GF-D8 (cell line): ENCODE data around the gene NOSIP.

Experiments used
- DNase-seq: peaks from one replicate; lab custom pipeline; 2025; lab: John Stamatoyannopoulos, UW

The NOSIP gene

DNA sequence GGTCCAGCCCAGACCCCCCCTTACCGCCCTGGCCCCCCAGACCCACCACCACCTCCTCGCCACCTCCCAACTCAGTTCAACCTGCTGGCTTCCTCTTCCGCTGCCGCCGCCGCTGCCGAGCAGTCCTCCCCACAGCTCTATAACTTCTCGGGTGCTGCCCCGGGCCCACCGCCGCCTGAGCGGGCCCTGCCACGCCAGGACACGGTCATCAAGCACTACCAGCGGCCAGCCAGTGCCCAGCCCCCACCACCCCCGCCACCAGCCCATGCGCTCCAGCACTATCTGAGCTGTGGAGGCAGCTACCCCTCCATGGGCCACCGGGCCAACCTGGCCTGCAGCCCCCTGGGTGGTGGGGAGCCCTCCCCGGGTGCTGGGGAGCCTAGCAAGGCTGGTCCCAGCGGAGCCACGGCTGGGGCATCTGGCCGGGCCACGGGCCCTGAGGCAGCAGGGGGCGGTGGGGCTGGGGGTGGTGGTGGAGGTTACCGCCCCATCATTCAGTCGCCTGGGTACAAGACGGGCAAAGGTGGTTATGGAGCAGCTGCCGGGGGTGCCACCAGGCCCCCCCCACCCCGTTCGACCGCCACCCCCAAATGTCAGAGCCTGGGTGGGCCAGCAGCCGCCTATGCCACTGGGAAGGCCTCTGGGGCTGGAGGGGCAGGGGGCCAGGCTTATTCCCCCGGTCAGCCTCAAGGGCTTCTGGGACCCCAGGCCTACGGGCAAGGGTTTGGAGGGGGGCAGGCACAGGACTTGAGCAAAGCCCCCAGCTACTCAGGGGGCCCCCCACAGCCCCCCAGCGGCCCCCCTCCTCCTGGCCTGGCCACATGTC is 14.8 kb upstream of the NOSIP start:
- no peak for DNase-seq

DNA sequence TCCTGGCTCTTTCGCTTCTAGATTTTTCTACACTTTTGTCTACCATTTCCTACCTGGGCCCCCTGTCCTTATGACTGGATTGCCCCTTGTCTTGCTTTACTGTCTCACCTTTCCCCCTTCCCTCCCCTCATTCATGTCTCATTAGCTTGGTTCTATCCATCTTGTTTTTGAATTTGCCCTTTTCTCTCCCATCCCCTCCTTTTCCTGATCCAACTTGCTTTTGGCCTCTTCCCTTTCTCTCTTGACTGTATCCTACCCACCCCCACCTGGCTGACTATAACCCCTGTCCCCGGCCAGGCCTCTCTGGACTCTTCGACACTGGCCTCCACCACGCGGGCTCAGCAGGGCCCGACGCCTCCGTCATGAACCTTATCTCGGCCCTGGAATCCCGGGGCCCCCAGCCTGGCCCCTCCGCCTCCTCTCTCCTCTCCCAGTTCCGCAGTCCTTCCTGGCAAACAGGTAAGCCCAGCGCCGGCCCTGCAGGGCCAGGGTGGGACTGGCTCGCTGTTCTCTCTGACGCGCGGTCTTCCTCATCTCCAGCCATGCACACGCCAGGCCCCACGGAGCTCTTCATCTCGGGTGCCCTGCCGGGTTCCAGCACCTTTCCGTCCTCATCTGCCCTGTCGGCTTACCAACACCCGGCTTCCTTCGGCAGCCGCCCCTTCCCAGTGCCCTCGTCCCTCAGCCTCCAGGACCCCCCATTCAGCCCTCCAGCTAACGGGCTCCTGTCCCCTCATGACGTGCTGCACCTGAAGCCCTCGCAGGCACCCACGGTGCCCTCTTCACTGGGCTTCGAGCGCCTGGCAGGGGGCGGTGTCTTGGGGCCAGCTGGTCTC is 14.0 kb upstream of the NOSIP start:
- no peak for DNase-seq

DNA sequence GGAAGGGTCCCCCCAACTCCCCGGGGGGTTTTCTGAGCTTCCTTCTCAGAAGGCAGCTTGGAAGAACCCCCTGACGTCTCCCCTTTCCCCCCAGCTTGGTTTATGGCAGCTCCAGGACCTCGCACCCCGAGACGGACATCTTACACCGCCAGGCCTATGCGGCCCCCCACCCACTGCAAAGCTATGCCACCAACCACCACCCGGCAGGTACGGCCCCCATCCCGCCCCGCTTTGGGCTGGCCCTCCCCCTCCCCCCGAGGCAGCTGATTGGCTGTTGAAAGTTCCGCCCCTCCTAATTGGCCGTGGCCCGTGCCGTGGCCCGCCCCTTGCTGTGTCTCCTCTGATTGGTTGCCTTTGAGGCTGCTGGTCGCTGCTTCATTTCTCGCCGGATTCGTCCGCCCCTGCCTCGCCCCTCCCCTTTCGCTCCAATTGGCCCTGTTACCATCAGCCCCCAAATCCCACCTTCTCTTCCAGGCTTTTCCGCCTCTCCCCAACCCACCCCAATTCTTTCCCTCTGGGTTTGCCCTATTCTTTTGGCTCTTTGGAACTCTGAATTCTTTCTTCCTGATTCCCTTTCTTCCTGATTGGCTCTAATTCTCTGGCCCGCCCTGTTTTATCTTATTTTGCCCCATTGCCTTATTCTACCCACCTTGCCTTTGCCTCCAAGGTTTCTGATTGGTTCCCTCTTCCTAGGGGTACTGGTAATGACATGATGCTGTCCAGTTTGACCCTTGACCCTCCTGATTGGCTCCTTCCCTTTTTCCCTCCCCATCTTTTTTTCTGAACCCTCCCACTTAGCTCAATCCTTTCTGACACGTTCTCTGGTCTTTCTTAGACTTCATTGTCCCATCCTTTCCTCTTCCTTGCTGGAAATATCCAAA is 13.1 kb upstream of the NOSIP start:
- no peak for DNase-seq

DNA sequence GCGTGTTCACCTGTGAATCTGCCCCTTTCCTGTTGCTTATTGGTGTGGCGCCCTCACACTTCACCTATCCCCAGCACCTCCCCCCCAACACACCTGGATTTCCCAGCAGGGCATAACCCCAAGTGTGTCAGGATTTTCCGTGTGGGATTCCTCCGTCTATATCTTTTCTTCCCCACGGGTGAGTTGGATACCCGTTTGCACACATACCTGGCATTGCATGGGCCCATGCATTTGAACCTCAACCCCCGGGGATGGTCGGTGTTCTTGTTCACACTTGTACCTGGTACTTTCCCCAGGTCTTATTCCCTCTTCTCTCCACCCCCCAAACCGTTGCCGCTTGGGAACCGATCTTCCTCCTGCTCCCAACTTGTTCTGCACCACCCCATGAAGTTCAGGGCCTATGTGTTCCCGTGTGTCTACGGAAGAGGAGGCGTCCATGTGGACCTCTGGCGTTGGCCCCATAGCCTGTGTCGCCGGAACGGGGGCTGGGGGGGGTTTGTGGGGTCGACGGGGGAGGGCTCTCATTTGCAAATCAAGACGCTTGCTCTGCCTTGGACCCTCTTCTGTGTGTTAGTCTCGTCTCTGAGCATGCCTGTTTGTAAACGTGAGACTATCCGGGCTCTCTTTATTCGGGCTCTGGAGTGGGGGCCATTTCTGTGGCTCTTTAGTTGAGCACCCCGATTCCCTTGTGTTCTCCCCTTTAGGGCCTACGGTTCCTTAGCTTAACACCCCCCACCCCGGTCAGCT is 12.3 kb upstream of the NOSIP start:
- no peak for DNase-seq

DNA sequence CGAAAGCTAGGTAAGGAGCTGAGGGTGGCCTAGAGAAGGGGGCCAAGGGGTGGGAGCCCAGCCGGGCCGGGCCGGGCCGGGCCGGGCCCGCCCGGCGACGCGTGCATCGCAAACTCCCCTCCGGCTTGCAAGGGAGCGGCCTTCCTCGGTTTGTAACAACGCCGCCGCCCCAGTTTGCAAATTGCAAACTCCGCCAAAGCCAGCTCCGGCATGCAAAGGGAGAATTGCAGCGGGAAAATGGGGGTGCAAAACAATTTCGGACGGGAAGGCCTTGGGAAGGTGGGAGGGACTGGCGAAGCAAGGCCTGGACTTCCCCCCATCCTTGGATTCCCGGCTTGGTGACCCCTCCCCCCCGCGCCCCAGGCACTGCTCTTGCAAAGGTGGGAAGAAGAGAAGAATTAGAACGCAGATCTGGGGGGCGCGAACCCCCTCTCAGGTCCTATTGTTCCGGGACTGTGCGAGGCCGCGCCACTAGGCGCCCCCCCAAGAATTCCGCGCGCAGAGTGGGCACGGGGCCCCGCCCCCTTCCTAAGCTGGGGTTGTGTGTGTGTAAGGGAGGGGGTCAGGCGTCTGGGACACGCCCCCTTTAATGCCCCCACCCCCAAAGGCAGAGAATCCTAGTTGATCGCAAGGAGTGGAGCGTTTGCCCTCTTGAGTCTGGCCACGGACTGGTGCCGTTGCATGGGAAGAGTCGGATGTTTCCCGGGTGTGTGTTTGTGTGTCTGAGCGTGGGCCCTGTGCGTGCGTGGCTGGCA is 11.6 kb upstream of the NOSIP start:
- no peak for DNase-seq

DNA sequence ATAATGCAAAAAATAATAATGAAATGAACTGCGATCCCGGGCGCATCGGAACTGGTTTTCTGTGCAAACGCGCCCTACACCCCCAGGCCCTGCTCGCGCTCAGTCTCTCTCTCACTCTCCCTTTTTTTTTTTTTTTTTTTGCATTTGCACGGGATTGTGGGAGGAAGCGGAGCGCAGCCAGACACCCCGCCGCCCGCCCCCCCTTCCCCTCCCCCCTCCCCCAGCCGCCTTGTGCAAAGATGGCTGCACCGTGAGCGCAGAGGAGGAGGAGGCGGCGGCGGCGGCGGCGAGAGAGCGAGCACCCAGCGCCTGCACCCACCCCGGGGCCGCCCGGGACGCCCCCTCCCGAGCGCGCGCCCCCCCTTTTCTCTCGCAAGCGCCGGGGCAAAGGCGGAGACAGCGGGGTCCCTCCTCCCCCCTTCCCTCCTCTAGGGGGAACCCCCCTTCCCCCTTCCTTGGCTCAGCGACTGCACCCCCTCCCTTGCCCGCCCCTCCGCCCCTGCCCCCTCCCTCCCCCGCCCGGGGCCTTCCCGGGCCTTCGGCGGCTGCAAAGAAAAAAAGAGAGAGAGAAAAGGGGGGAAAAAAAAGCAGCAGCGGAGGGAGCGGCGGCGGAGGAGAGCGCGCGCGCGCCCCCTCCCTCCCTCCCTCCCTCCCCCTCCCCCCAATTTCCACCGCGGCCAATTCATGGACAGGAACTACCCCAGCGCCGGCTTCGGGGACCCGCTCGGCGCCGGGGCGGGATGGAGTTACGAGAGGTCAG is 10.8 kb upstream of the NOSIP start, which contains the start of gene PRR12:
PRR12 (plus strand) TSS at position 212 of the 760 bp plus-strand sequence; CDS start at position 685, 473 bp downstream.
- DNase-seq: peak; percentile 69

DNA sequence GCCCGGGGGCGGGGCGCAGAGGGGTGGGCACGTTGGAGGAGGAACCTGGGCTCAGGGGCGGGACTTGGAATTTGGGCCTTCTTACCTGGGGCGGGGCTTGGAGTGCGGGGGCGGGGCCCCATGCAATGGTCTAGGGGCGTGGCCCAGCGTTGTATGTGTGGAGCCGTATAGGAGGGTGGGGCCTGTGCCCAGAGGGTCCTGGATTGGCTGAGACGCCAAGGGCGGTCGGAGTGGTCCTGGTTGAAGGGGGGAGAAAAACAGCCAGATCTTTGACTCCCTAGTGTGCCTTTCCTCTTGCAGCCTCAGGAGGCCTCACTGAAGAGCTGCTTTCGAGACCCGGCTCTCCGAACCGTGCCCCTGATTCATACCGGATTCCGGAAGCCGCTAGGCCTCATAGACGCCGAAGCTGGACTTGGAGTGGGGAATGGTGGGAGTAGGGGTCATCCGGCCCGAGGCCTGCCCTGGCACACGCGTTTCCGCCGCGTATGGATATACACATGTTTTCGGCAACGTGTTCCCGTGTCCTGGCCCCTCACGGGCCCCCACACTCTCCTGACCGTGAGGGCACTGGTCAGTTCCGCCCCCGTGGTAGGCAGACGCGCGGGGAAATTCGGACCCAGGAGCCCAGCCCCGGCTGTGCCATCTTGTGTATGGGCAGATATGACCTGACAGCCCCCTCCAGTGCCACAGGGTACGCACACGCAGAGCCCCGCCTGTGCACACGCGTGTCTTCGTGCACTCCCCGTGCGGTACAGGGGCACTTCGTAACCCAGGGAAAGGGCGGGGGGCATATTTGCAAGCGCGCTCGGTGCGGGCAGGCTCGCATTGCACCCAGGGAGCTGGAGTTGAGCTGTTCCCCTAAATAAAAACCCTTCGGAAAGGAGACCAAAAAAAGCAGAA is 10.0 kb upstream of the NOSIP start:
- DNase-seq: peak; percentile 95

DNA sequence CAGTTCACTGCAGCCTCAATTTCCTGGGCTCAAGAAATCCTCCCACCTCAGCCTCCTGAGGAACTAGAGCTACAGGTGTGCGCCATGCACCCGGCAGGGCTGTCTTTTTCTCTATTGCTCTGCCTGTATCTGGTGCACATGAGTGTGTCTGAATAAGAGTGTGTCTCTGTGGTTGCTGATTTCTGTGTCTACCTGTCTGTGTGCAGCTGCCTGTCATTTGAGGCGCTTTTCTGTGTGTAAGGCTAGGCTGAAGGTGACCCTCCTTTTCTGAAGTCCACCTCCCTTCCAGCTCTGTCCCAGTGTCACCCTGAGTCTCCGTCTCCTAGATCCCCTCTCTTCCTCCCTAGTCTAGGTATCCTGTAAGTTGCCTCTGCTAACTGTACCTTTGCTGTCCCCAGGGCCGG is 9.1 kb upstream of the NOSIP start:
- no peak for DNase-seq

DNA sequence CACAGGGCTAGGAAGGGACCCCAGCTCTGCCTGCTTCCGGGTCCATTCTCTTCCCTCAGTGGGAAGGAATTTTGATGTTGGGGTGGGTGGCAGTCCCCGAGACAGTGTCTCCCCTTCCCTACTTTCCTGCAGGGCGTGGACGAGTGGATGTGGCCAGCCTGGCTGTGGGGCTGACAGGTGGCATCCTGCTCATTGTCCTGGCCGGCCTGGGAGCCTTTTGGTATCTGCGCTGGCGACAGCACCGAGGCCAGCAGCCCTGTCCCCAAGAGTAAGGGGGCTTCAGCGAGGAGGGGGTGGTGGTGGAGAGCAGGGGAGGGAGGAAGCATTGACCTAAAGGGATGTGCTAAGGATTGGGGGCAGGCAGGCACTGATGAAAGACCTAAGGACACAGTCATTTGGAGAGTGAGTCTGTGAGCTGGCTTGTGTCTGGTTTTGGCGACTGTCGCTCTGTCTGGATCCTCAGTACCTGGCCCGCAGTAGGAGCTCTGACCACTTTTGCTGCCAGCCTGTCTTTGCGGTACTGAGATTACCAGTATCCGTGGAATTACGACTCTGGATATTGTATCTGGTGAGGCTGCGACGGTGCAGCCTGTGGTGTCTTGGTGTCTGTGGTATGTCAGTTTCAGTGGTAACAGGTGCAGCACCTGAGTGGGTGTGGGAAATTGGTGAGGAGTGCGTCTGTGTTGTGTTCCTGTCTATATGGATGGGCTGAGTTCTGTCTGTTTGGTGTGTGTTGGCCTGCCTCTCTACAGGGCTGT is 8.2 kb upstream of the NOSIP start:
- DNase-seq: no peak

DNA sequence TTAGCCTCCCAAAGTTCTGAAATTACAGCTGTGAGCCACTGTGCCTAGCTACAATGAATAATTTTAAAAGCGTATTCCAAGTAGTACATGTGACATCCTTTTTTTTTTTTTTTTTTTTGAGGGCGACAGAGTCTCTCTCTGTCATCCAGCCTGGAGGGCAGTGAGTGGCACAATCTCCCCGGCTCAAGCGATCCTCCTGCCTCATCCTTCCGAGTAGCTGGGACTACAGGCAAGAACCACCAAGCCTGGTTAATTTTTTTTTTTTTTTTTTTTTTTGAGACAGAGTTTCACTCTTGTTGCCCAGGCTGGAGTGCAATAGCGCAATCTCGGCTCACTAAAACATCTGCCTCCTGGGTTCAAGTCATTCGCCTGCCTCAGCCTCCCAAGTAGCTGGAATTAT is 6.9 kb upstream of the NOSIP start:
- no peak for DNase-seq

DNA sequence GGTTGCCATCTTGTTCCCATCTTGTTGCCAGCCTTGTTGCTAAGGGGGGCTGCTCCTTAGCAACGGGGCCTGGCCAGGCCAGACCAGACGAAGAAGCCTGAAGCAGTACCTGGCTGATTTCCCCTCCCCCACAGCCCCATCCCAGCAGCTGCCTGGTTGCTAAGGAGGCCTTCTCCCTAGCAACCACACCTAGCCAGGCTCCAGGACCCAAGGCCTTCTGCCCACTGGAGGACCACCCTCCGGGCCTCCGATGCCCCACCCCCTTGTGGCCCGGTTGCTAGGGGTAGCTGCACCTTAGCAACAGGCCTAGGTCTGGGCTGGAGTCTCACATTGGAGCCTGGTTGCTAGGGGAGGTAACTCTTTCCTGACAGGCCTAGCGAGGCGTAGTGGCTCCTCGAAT is 4.7 kb upstream of the NOSIP start:
- DNase-seq: no peak

DNA sequence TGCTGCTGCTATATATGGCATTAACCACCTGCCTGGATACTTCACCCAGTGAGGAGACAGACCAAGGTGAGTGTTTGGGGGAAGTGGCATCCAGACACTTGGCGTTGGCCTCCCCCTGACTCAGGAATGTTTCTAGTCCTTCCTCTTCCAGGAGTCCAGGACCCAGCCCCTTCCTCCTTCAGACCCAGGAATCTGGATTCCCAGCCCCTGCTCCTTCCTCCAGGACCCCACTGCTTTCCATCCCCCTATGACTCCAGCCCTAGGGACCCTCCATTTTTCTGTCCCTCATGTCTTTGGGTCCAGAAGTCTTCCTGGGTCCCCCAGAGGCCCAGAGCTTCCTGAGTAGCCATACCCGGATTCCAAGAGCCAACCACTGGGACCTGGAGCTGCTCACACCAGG is 2.9 kb upstream of the NOSIP start:
- DNase-seq: no peak

DNA sequence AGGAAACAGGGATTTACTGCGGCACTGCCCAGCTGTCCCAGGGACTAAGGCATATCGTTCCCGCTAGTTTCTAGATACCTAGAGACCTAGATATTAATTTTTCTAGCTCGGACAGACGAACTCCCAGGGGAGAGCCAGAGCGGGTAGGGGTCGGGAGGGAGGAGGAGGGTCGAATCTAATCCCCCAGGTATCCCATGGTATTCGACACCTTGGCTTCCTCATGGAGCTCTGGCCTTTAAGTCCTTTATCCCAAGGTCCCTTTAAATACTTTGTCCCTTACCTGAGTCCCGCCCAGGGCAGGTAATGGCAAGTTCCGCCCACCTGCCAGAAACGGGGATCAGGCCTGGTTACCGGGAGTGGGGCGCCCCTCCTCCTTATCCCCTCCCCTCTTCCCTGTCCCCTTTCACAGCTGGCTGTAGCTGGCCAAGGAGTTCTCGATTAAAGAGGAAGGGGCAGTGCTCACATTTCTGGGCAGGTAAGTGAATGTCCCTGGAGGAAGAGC is 702 bp upstream of the NOSIP start, which contains the start of gene PRRG2:
PRRG2 (plus strand) TSS at position 310 of the 502 bp plus-strand sequence. CDS start 1,904 bp downstream, outside the sequence.
- no peak for DNase-seq

DNA sequence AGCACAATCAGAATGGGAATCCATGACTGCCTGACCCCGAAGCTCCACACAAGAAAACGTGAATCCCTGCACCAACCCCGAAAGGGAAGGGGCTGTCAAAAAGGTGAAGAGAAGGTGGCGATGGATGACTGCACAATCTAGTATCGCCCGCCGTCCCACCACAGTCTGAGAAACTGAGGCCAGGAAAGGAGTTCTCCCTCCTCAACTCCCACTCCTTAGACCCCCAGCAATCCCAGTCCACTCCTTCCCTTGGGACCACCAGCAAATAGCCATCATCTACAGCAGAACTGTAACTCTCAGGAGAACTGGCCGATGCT is 451 bp downstream of the NOSIP start:
- no peak for DNase-seq

DNA sequence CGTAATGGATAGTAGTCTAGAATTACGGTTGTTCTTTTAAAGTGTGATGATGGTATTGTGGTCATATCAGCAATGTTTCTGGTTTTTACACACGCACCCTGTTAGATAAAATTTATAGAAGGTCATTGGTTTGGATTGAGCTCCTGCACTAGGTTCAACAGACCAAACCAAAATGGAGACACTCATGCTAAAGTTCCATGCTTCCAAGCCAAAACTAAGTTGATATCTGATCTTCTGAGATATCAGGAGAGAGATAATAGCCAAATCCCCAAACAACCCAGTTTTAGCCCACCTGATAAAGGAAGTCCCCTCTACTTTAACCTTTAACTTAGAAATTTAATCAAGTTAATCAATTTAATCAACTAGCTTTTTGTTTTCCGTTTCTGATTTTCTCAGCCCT is 1.2 kb downstream of the NOSIP start:
- DNase-seq: no peak

DNA sequence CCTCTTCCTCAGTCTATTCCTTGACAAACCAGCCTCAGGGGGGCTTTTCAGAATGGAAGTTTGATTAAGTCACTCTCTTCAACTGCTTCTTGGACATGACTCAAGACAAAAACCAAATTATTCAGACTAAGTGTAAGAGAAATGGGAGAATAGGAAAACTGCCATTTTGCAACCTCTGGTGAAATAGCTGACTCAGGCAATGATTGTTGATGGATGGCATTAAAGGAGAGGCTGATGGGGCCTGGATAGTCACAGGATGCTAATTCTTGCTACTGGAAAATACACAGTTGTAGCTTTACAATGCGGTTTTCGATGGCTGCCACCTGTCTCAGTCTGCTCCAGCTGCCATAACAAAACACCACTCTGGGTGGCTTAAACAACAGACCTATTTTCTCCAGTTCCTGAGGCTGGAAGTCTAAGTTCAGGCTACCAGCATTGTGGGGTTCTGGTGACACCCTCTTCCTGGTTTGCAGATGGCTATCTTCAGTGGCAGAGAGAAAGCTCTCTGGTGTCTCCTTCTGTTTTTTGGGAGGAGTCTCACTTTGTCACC is 6.1 kb downstream of the NOSIP start:
- no peak for DNase-seq

DNA sequence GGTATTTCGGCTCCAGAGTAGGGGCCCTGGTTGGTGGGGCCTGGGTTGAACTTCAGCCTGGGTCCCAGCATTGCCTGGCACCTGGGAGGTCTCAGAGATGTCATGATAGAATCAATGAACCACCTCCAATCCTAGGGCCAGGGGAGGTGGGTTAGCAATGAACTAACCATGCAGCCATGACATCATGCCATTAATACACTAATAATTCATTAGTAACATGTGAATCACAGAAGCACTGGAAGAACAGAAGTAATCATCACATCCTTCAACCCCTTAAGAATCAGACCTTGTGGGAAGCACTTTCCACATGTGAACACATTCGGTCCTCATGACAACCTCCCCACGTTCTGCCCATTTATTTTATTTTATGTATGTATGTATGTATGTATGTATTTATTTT is 6.9 kb downstream of the NOSIP start:
- no peak for DNase-seq

DNA sequence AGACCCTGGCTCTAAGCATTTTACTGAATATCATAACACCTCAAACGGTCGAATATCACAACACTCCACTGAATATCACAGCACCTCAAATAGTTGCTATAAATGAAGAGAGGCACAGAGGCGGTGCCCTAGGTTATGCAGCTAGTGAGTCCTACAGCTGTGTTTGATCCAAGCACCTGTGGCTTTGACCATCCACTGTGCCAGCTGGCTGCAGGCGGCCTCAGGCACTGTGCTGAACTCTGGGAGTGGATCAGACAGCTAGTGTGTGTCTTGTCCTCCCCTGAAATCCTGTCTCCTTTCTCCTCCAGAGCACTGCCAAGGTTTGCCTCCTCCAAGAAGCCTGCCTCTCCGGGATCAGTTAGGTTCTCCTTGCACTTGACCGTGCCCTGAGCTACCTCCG is 7.3 kb downstream of the NOSIP start:
- DNase-seq: no peak
